ENCODE measurements around the gene REEP6. TPM values are rescaled to one million over a fixed set of nuclear protein-coding genes. Genes with fewer than 3 reads are reported as not detected.

The REEP6 gene
- total RNA-seq, 1 donor from 2014 or later, result 9.7 TPM

GRCh38 chr19:1471010-1471514 is 19.9 kb upstream of the REEP6 start:
- Histone ChIP-seq H3K27me3 (ENCODE audit: control insufficient read depth, insufficient read depth, low read length) (peaks cover 71% of the 10 kb centered on the region), H3K36me3 (ENCODE audit: control insufficient read depth, insufficient read depth, low read length) (no peaks in the 10 kb centered on the region), H3K4me3 (ENCODE audit: low read depth, low read length) (no peak overlapping the region)
- DNase-seq (ENCODE audit: low read depth), result no peak
- no peak for TF ChIP-seq CTCF (IDR thresholded peaks at IDR 0.05; ENCODE audit: insufficient read depth, low read length, poor library complexity, severe bottlenecking)

DNA sequence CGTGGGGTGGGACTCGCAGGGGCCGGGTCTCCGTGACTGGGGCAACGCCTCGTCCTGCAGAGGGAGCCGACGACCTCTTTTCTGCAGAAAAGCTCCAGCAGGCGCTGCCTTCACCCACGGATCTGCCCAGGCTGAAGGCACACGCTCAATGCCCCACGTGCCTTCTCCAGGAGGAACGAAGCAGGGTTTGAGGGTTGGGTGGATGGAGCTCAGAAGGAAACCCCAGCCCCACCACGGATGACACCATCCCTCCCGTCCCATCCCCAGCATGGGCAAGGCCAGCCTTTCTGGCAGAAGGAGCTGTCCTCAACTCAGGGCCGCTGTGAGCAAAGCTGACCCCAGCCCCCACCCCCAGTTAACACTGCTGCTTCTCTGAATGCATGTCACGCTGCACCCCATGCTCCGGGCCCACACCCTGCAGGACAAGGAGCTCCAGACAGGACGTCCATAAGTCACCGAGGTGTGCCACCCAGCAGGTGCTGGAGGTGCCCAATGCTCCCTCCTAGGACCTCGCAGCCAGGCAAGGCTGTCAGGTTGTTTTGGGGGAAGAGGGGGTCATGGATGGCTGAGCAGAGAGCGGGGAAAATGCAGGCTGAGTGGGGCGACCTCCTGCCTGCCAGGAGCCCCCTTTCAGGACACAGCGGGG is 19.3 kb upstream of the REEP6 start:
- no peak for DNase-seq (ENCODE audit: low read depth)
- peaks cover 65% of the 10 kb centered on the region for H3K27me3 ChIP-seq (ENCODE audit: control insufficient read depth, insufficient read depth, low read length)
- TF ChIP-seq CTCF (IDR thresholded peaks at IDR 0.05; ENCODE audit: insufficient read depth, low read length, poor library complexity, severe bottlenecking), result no peak
- no peak overlapping the region for H3K4me3 ChIP-seq (ENCODE audit: low read depth, low read length)
- H3K36me3 ChIP-seq (ENCODE audit: control insufficient read depth, insufficient read depth, low read length), result no peaks in the 10 kb centered on the region

GRCh38 chr19:1472231-1473084 is 18.5 kb upstream of the REEP6 start:
- Histone ChIP-seq H3K36me3 (ENCODE audit: control insufficient read depth, insufficient read depth, low read length) (no peaks in the 10 kb centered on the region), H3K27me3 (ENCODE audit: control insufficient read depth, insufficient read depth, low read length) (peaks cover 57% of the 10 kb centered on the region), H3K4me3 (ENCODE audit: low read depth, low read length) (no peak overlapping the region)
- TF ChIP-seq CTCF (IDR thresholded peaks at IDR 0.05; ENCODE audit: insufficient read depth, low read length, poor library complexity, severe bottlenecking), result no peak
- no peak for DNase-seq (ENCODE audit: low read depth)

GRCh38 chr19:1473085-1473851 is 17.7 kb upstream of the REEP6 start:
- DNase-seq (ENCODE audit: low read depth), result no peak
- no peak for TF ChIP-seq CTCF (IDR thresholded peaks at IDR 0.05; ENCODE audit: insufficient read depth, low read length, poor library complexity, severe bottlenecking)
- peaks cover 49% of the 10 kb centered on the region for H3K27me3 ChIP-seq (ENCODE audit: control insufficient read depth, insufficient read depth, low read length)
- no peak overlapping the region for H3K4me3 ChIP-seq (ENCODE audit: low read depth, low read length)
- no peaks in the 10 kb centered on the region for H3K36me3 ChIP-seq (ENCODE audit: control insufficient read depth, insufficient read depth, low read length)

DNA sequence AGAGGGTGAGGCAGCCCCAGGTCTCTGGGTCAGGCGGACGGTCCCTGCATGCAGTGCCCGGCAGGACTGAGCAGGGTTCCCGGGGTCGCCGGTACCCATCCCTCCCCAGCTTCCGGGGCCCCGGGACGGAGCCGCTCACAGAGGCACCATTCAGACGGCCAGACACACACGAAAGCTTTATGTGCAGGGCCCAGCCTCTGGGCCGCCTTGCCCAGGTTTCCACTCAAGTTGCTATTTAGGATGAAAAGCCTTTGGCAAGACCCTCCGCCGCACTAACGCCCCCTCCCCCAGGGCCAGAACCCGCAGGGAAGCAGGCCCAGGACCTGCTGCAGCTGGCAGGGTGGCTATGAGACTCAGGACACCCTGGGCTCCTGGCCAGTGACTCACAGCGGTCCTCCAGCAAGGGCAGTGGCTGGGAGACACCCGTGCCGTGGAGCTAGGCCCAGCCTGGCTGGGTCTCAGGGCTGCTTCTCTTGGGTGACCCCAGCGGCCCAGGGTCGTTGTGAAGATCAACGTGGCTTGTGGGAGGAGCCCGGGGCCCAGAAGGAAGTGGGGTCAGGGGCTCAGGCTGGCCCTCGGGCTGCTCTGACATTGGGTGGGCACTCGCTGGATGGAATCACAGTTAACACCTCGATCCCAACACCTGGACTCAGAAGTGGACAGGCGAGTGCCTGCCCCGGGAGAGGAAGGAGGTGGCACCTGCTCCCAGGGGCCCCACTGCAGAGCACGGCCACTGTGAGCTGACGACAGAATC is 16.8 kb upstream of the REEP6 start:
- Histone ChIP-seq H3K27me3 (ENCODE audit: control insufficient read depth, insufficient read depth, low read length) (peaks cover 43% of the 10 kb centered on the region), H3K36me3 (ENCODE audit: control insufficient read depth, insufficient read depth, low read length) (no peaks in the 10 kb centered on the region), H3K4me3 (ENCODE audit: low read depth, low read length) (no peak overlapping the region)
- TF ChIP-seq CTCF (IDR thresholded peaks at IDR 0.05; ENCODE audit: insufficient read depth, low read length, poor library complexity, severe bottlenecking), result no peak
- DNase-seq (ENCODE audit: low read depth), result no peak
